Tibial nerve (tissue), 4 donors: ENCODE results near the gene MS4A8. TPM values are rescaled to one million over a fixed set of nuclear protein-coding genes. Genes with fewer than 3 reads are reported as not detected.
"Not testable (repeated sequence)": the region's sequence is repeated elsewhere in the genome, so short reads cannot be mapped to it uniquely, and the experiment has no call there.

Source experiments
- DNase-seq, 2 donors: peaks; one replicate each; pipeline ENCODE4 v3.0.0-alpha.2; 2019; ENCODE audit warnings: low spot score in 2 of 2
- H3K27ac ChIP-seq, 4 donors: fragments of 200-600 bp; sonication (generic) in 3 of 4; one replicate each; pipeline ENCODE4 v1.5.1; 2017 to 2019; ENCODE audit warnings: mild to moderate bottlenecking in 1 of 4
- H3K27me3 ChIP-seq, 2 donors: fragments of 200-600 bp; sonication (generic) in 1 of 2; one replicate each; pipeline versions ENCODE4 v1.5.1 to v1.6.0; 2017 to 2019
- H3K36me3 ChIP-seq, 3 donors: fragments of 200-600 bp; sonication (generic); one replicate each; pipeline ENCODE4 v1.5.1; 2018 to 2019
- H3K4me1 ChIP-seq, 4 donors: fragments of 200-600 bp; sonication (generic) in 3 of 4; one replicate each; pipeline ENCODE4 v1.5.1; 2017 to 2019
- H3K4me3 ChIP-seq, 4 donors: fragments of 200-600 bp; sonication (generic) in 3 of 4; one replicate each; pipeline ENCODE4 v1.5.1; 2017 to 2019; ENCODE audit warnings: mild to moderate bottlenecking in 1 of 4, moderate library complexity in 1 of 4
- H3K9me3 ChIP-seq, 4 donors: fragments of 200-600 bp; sonication (generic) in 3 of 4; one replicate each; pipeline ENCODE4 v1.5.1; 2017 to 2019
- EP300 ChIP-seq, 2 donors: sonication (generic); formaldehyde crosslinking; IDR thresholded peaks; one replicate each; pipeline ENCODE4 v1.6.1; 2017; ENCODE audit warnings: antibody characterized with exemption in 2 of 2, mild to moderate bottlenecking in 1 of 2
- POLR2A ChIP-seq, 2 donors: fragments of 450-650 bp; IDR thresholded peaks; one replicate each; pipeline ENCODE4 v1.6.1; 2017; ENCODE audit warnings: antibody characterized with exemption in 2 of 2, mild to moderate bottlenecking in 2 of 2, moderate library complexity in 2 of 2
- WGBS, 2 donors: methylation state at CpG; one replicate each; pipeline ENCODE4 v1.1.5; 2018; 5-methylcytosine and 5-hydroxymethylcytosine counted together
- total RNA-seq, 4 donors: library from RNA; depleted of rRNA; stranded (reverse); fragments of >200 nt; gene quantifications; one replicate each; pipeline ENCODE4 v1.1.0, GENCODE V29; 2016
- TF ChIP-seq, protein P1 (sequence below), 5 experiments: fragments of 200-600 bp in 3 of 5; fragments of 450-650 bp in 2 of 5; sonication (generic) in 3 of 5; IDR thresholded peaks; one replicate each; pipeline ENCODE4 v1.5.1; 2016 to 2019; ENCODE audit warnings: antibody characterized with exemption in 5 of 5, mild to moderate bottlenecking in 3 of 5, moderate library complexity in 2 of 5

Gene MS4A8
- total RNA-seq, 4 donors from 2014 or later: not detected

GRCh38 chr11:60711276-60711675 lies 11.9 kb downstream of the MS4A8 start:
- H3K36me3 ChIP-seq: no peaks in the 10 kb centered on the region
- no peaks in the 10 kb centered on the region for H3K4me1 ChIP-seq
- H3K27ac ChIP-seq: no peak overlapping the region
- H3K4me3 ChIP-seq: no peak overlapping the region
- no peak for DNase-seq
- no peaks in the 10 kb centered on the region for H3K27me3 ChIP-seq
- H3K9me3 ChIP-seq: no peaks in the 10 kb centered on the region
- 77 to 80% methylated on average over 4 of the region's 4 CpGs for WGBS, 2 donors
- TF ChIP-seq, protein P1, sequence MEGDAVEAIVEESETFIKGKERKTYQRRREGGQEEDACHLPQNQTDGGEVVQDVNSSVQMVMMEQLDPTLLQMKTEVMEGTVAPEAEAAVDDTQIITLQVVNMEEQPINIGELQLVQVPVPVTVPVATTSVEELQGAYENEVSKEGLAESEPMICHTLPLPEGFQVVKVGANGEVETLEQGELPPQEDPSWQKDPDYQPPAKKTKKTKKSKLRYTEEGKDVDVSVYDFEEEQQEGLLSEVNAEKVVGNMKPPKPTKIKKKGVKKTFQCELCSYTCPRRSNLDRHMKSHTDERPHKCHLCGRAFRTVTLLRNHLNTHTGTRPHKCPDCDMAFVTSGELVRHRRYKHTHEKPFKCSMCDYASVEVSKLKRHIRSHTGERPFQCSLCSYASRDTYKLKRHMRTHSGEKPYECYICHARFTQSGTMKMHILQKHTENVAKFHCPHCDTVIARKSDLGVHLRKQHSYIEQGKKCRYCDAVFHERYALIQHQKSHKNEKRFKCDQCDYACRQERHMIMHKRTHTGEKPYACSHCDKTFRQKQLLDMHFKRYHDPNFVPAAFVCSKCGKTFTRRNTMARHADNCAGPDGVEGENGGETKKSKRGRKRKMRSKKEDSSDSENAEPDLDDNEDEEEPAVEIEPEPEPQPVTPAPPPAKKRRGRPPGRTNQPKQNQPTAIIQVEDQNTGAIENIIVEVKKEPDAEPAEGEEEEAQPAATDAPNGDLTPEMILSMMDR (IDR thresholded peaks at IDR 0.05): no peak
- no peak for TF ChIP-seq EP300 (IDR thresholded peaks at IDR 0.05)
- TF ChIP-seq POLR2A (IDR thresholded peaks at IDR 0.05): no peak

DNA sequence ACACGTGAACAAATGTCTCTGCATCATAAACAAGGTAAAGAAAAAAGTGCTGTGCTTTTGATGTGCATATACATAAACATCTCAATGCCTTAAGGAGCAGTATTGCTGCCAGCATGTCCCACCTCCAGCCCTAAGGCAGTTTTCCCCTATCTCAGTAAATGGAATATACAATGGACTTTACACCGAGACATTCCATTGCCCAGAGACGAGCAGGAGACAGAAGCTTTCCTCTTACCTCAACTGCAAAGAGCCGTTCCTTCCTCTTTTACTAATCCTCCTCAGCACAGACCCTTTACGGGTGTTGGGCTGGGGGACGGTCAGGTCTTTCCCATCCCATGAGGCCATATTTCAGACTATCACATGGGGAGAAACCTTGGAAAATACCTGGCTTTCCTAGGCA lies 14.0 kb downstream of the MS4A8 start:
- H3K36me3 ChIP-seq, H3K27me3 ChIP-seq, H3K27ac ChIP-seq, H3K4me1 ChIP-seq, DNase-seq, H3K4me3 ChIP-seq: not testable (repeated sequence)
- WGBS, 2 donors: 68 to 74% methylated on average over 6 of the region's 6 CpGs
- peaks cover 0 to 13% (median 0%) of the 10 kb centered on the region in 4 donors for H3K9me3 ChIP-seq

GRCh38 chr11:60717956-60718355 lies 18.5 kb downstream of the MS4A8 start:
- Histone ChIP-seq H3K4me3 (no peak overlapping the region), H3K9me3 (peaks cover 0 to 19% (median 0%) of the 10 kb centered on the region in 4 donors), H3K27me3 (no peaks in the 10 kb centered on the region), H3K27ac (no peak overlapping the region), H3K4me1 (no peaks in the 10 kb centered on the region), H3K36me3 (no peaks in the 10 kb centered on the region)
- 83 to 89% methylated on average over 5 of the region's 5 CpGs for WGBS, 2 donors
- TF ChIP-seq, protein P1 (IDR thresholded peaks at IDR 0.05): no peak
- no peak for TF ChIP-seq POLR2A (IDR thresholded peaks at IDR 0.05)
- no peak for TF ChIP-seq EP300 (IDR thresholded peaks at IDR 0.05)
- DNase-seq: no peak

DNA sequence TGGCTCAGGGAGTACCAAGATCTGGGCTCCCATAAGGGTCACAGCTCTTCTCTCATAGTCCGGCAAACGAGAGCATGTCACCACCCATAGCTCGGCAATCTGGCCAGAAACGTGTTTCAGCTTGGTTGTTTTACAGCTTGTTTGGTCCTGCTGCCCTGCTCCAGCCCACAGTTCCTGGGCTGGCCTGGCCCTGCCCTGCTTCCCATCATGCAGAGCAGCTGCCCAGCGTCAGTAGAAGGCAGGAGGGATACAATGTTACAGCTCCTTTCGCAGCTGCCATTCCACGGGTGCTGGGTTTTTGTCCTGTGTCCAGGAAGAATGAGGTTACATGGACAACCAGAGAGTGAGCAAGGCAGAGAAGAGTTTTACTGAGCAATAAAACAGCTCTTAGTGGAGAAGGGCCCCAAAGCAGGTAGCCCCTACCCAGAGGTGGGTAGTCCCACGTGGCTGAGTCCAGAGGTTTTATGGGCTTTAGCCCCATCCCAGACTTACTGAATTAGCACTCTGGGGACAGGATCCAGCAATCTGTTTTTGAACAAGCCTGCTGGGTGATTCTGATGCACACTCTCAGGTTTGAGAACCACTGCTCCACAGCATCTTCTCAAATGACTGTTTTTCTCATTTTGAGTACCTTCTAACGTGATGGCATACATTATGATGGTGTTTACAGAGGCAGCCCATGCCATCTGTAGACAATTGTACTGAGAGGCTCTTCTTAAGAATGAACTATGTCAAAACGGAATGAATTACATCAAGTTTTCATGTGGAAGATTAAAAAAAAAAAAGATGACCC lies 19.3 kb downstream of the MS4A8 start:
- H3K27me3 ChIP-seq: no peaks in the 10 kb centered on the region
- H3K9me3 ChIP-seq: peaks cover 0 to 19% (median 0%) of the 10 kb centered on the region in 4 donors
- no peaks in the 10 kb centered on the region for H3K4me1 ChIP-seq
- no peak overlapping the region for H3K27ac ChIP-seq
- H3K36me3 ChIP-seq: no peaks in the 10 kb centered on the region
- TF ChIP-seq POLR2A (IDR thresholded peaks at IDR 0.05) (no peak), EP300 (IDR thresholded peaks at IDR 0.05) (no peak)
- TF ChIP-seq, protein P1 (IDR thresholded peaks at IDR 0.05): no peak
- DNase-seq: no peak
- no peak overlapping the region for H3K4me3 ChIP-seq
- 78 to 80% methylated on average over 10 of the region's 10 CpGs for WGBS, 2 donors

- TF ChIP-seq POLR2A (IDR thresholded peaks at IDR 0.05) (no peak), EP300 (IDR thresholded peaks at IDR 0.05) (no peak)
- TF ChIP-seq, protein P1 (IDR thresholded peaks at IDR 0.05): no peak
- Histone ChIP-seq H3K27ac (no peak overlapping the region), H3K4me1 (no peaks in the 10 kb centered on the region), H3K36me3 (no peaks in the 10 kb centered on the region), H3K9me3 (peaks cover 0 to 19% (median 0%) of the 10 kb centered on the region in 4 donors), H3K4me3 (no peak overlapping the region), H3K27me3 (no peaks in the 10 kb centered on the region)
- WGBS, 2 donors: 77 to 91% methylated on average over 4 of the region's 4 CpGs
- no peak for DNase-seq
These were observed 20.0 kb downstream of the MS4A8 start for GRCh38 chr11:60719391-60719790.
